ENCODE results near the gene CTIF.

Gene CTIF

GRCh38 chr18:48728204-48728833, 189.5 kb downstream of the CTIF start:
- DNase-seq (ENCODE audit: insufficient read length, low spot score): no peak

GRCh38 chr18:48729404-48729803, 190.6 kb downstream of the CTIF start:
- DNase-seq (ENCODE audit: insufficient read length, low spot score) (no peak), FAIRE-seq (no peak)
- no peak for TF ChIP-seq SPI1 (IDR thresholded peaks at IDR 0.05; ENCODE audit: low read depth, low read length)
- no peak for TF ChIP-seq PAX5 (IDR thresholded peaks at IDR 0.05; ENCODE audit: insufficient read depth, low read length, severe bottlenecking)
- no peak for TF ChIP-seq TAF1 (IDR thresholded peaks at IDR 0.05; ENCODE audit: low read depth, low read length)
- TF ChIP-seq POU2F2 (IDR thresholded peaks at IDR 0.05; ENCODE audit: low read depth, low read length): no peak
- no peak for TF ChIP-seq POLR2A (IDR thresholded peaks at IDR 0.05; ENCODE audit: low read depth, low read length)
- no peak for TF ChIP-seq POLR2AphosphoS5 (IDR thresholded peaks at IDR 0.05; ENCODE audit: low read depth, low read length)

More at GRCh38 chr18:48728204-48728833, 189.5 kb downstream of the CTIF start:
- TF ChIP-seq PAX5 (IDR thresholded peaks at IDR 0.05; ENCODE audit: insufficient read depth, low read length, severe bottlenecking): no peak
- TF ChIP-seq POLR2A (IDR thresholded peaks at IDR 0.05; ENCODE audit: low read depth, low read length): no peak
- no peak for TF ChIP-seq TAF1 (IDR thresholded peaks at IDR 0.05; ENCODE audit: low read depth, low read length)
- no peak for FAIRE-seq

- FAIRE-seq: no peak
- DNase-seq (ENCODE audit: insufficient read length, low spot score): no peak
- TF ChIP-seq POU2F2 (IDR thresholded peaks at IDR 0.05; ENCODE audit: low read depth, low read length): no peak
Measured at GRCh38 chr18:48730010-48730409, 191.2 kb downstream of the CTIF start.

- TF ChIP-seq POLR2A (IDR thresholded peaks at IDR 0.05; ENCODE audit: low read depth, low read length) (no peak), SPI1 (IDR thresholded peaks at IDR 0.05; ENCODE audit: low read depth, low read length) (peak; percentile 94)
- DNase-seq (ENCODE audit: insufficient read length, low spot score) (no peak), FAIRE-seq (peak; percentile 75)
Measured at GRCh38 chr18:48732767-48733424, 194.1 kb downstream of the CTIF start.

GRCh38 chr18:48733643-48734253, 194.9 kb downstream of the CTIF start:
- DNase-seq (ENCODE audit: insufficient read length, low spot score) (no peak), FAIRE-seq (no peak)
- TF ChIP-seq PAX5 (IDR thresholded peaks at IDR 0.05; ENCODE audit: insufficient read depth, low read length, severe bottlenecking): no peak
- no peak for TF ChIP-seq POLR2AphosphoS5 (IDR thresholded peaks at IDR 0.05; ENCODE audit: low read depth, low read length)
- no peak for TF ChIP-seq POU2F2 (IDR thresholded peaks at IDR 0.05; ENCODE audit: low read depth, low read length)
- no peak for TF ChIP-seq POLR2A (IDR thresholded peaks at IDR 0.05; ENCODE audit: low read depth, low read length)
- TF ChIP-seq TAF1 (IDR thresholded peaks at IDR 0.05; ENCODE audit: low read depth, low read length): no peak
- TF ChIP-seq SPI1 (IDR thresholded peaks at IDR 0.05; ENCODE audit: low read depth, low read length): no peak

GRCh38 chr18:48734460-48734859, 195.6 kb downstream of the CTIF start:
- FAIRE-seq: no peak
- DNase-seq (ENCODE audit: insufficient read length, low spot score): no peak
- TF ChIP-seq TAF1 (IDR thresholded peaks at IDR 0.05; ENCODE audit: low read depth, low read length) (no peak), POLR2A (IDR thresholded peaks at IDR 0.05; ENCODE audit: low read depth, low read length) (no peak), POU2F2 (IDR thresholded peaks at IDR 0.05; ENCODE audit: low read depth, low read length) (no peak), POLR2AphosphoS5 (IDR thresholded peaks at IDR 0.05; ENCODE audit: low read depth, low read length) (no peak), PAX5 (IDR thresholded peaks at IDR 0.05; ENCODE audit: insufficient read depth, low read length, severe bottlenecking) (no peak), SPI1 (IDR thresholded peaks at IDR 0.05; ENCODE audit: low read depth, low read length) (no peak)

- FAIRE-seq: no peak
- no peak for DNase-seq (ENCODE audit: insufficient read length, low spot score)
- no peak for TF ChIP-seq POLR2A (IDR thresholded peaks at IDR 0.05; ENCODE audit: low read depth, low read length)
- no peak for TF ChIP-seq SPI1 (IDR thresholded peaks at IDR 0.05; ENCODE audit: low read depth, low read length)
- TF ChIP-seq TAF1 (IDR thresholded peaks at IDR 0.05; ENCODE audit: low read depth, low read length): no peak
- TF ChIP-seq PAX5 (IDR thresholded peaks at IDR 0.05; ENCODE audit: insufficient read depth, low read length, severe bottlenecking): no peak
- TF ChIP-seq POU2F2 (IDR thresholded peaks at IDR 0.05; ENCODE audit: low read depth, low read length): no peak
- TF ChIP-seq POLR2AphosphoS5 (IDR thresholded peaks at IDR 0.05; ENCODE audit: low read depth, low read length): no peak
Measured at GRCh38 chr18:48735080-48735676, 196.3 kb downstream of the CTIF start.

GRCh38 chr18:48735681-48736255, 196.9 kb downstream of the CTIF start:
- DNase-seq (ENCODE audit: insufficient read length, low spot score): no peak
- FAIRE-seq: no peak
- TF ChIP-seq PAX5 (IDR thresholded peaks at IDR 0.05; ENCODE audit: insufficient read depth, low read length, severe bottlenecking): no peak
- no peak for TF ChIP-seq TAF1 (IDR thresholded peaks at IDR 0.05; ENCODE audit: low read depth, low read length)
- no peak for TF ChIP-seq SPI1 (IDR thresholded peaks at IDR 0.05; ENCODE audit: low read depth, low read length)
- no peak for TF ChIP-seq POLR2AphosphoS5 (IDR thresholded peaks at IDR 0.05; ENCODE audit: low read depth, low read length)

GRCh38 chr18:48736321-48737260, 197.8 kb downstream of the CTIF start:
- TF ChIP-seq POLR2A (IDR thresholded peaks at IDR 0.05; ENCODE audit: low read depth, low read length) (no peak), SPI1 (IDR thresholded peaks at IDR 0.05; ENCODE audit: low read depth, low read length) (no peak), POU2F2 (IDR thresholded peaks at IDR 0.05; ENCODE audit: low read depth, low read length) (no peak), PAX5 (IDR thresholded peaks at IDR 0.05; ENCODE audit: insufficient read depth, low read length, severe bottlenecking) (no peak), TAF1 (IDR thresholded peaks at IDR 0.05; ENCODE audit: low read depth, low read length) (no peak), POLR2AphosphoS5 (IDR thresholded peaks at IDR 0.05; ENCODE audit: low read depth, low read length) (no peak)

More at GRCh38 chr18:48736321-48737260, 197.8 kb downstream of the CTIF start:
- DNase-seq (ENCODE audit: insufficient read length, low spot score): no peak
- no peak for FAIRE-seq

All from GM12891 (cell line).